Measurements from ENCODE around the gene CHAD.

DNA sequence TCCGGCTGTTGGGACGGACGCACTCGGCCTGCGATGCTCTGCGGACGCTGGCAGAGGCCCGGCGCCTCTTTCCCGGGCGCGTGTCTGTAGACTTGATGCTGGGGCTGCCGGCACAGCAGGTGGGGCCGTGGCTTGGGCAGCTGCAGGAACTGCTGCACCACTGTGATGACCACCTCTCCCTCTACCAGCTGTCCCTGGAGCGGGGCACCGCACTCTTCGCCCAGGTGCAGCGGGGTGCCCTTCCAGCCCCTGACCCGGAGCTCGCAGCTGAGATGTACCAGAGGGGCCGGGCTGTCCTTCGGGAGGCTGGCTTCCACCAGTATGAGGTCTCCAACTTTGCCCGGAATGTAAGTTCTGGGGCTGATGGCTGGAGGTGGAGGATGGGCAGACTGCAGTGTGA lies 13.4 kb upstream of the CHAD start:
- TF ChIP-seq, protein P1, sequence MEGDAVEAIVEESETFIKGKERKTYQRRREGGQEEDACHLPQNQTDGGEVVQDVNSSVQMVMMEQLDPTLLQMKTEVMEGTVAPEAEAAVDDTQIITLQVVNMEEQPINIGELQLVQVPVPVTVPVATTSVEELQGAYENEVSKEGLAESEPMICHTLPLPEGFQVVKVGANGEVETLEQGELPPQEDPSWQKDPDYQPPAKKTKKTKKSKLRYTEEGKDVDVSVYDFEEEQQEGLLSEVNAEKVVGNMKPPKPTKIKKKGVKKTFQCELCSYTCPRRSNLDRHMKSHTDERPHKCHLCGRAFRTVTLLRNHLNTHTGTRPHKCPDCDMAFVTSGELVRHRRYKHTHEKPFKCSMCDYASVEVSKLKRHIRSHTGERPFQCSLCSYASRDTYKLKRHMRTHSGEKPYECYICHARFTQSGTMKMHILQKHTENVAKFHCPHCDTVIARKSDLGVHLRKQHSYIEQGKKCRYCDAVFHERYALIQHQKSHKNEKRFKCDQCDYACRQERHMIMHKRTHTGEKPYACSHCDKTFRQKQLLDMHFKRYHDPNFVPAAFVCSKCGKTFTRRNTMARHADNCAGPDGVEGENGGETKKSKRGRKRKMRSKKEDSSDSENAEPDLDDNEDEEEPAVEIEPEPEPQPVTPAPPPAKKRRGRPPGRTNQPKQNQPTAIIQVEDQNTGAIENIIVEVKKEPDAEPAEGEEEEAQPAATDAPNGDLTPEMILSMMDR (IDR thresholded peaks at IDR 0.05): no peak
- TF ChIP-seq POLR2A (IDR thresholded peaks at IDR 0.05): no peak

Data from lower leg skin (tissue), 3 donors.